ENCODE data around the gene S100A3. TPM values are rescaled to one million over a fixed set of nuclear protein-coding genes. Genes with fewer than 3 reads are reported as not detected.

Gene S100A3
- total and polyA plus RNA-seq, 2 of the 13 experiments (the other 11 are each of a cell fraction or from before 2014, with no cell fraction given): 2.5 to 4.5 TPM

- TF ChIP-seq NFYC (CRISPR knock-in tag; IDR thresholded peaks at IDR 0.05): peak; percentile 34; the same call in 1 of the 2 replicates
- TF ChIP-seq GTF2F1 (IDR thresholded peaks at IDR 0.05; ENCODE audit: low read length): no peak
- TF ChIP-seq CREBL2 (CRISPR knock-in tag; IDR thresholded peaks at IDR 0.05; ENCODE audit: borderline replicate concordance): 0 out of 2 replicates have a peak, but pooled peaks have one; percentile 26
- TF ChIP-seq HDAC1 (CRISPR knock-in tag; IDR thresholded peaks at IDR 0.05): peak; percentile 28; the same call in 1 of the 2 replicates
- no peak for TF ChIP-seq NFE2L2 (IDR thresholded peaks at IDR 0.05; ENCODE audit: low read length)
- TF ChIP-seq MTA3 (CRISPR knock-in tag; IDR thresholded peaks at IDR 0.05): no peak
- TF ChIP-seq FOXO1 (CRISPR knock-in tag; IDR thresholded peaks at IDR 0.05): no peak
- TF ChIP-seq ZNF136 (CRISPR knock-in tag; IDR thresholded peaks at IDR 0.05; ENCODE audit: low read depth): no peak
- TF ChIP-seq ATF1 (CRISPR knock-in tag; IDR thresholded peaks at IDR 0.05): no peak
- peak; percentile 72 for TF ChIP-seq POLR2AphosphoS5 (IDR thresholded peaks at IDR 0.05; ENCODE audit: low read depth, low read length)
- no peak for TF ChIP-seq TOE1 (CRISPR knock-in tag; IDR thresholded peaks at IDR 0.05)
- no peak for TF ChIP-seq RFXANK (CRISPR knock-in tag; IDR thresholded peaks at IDR 0.05)
- no peak for TF ChIP-seq RARG (CRISPR knock-in tag; IDR thresholded peaks at IDR 0.05; ENCODE audit: low read depth)
- no peak for TF ChIP-seq SCMH1 (CRISPR knock-in tag; IDR thresholded peaks at IDR 0.05; ENCODE audit: borderline replicate concordance)
- no peak for TF ChIP-seq ZNF431 (CRISPR knock-in tag; IDR thresholded peaks at IDR 0.05; ENCODE audit: borderline replicate concordance, low read depth)
- 0 out of 2 replicates have a peak, but pooled peaks have one; percentile 48 for TF ChIP-seq TGIF2 (CRISPR knock-in tag; IDR thresholded peaks at IDR 0.05)
- TF ChIP-seq SRF (IDR thresholded peaks at IDR 0.05; ENCODE audit: low read depth, low read length): no peak
- TF ChIP-seq PHF21A (CRISPR knock-in tag; IDR thresholded peaks at IDR 0.05): 0 out of 2 replicates have a peak, but pooled peaks have one; percentile 19
- no peak for TF ChIP-seq CSRNP2 (CRISPR knock-in tag; conservative IDR thresholded peaks at IDR 0.05; ENCODE audit: low read depth)
- no peak for TF ChIP-seq CEBPB (IDR thresholded peaks at IDR 0.05; ENCODE audit: borderline replicate concordance, low read depth, low read length)
- TF ChIP-seq ZSCAN31 (CRISPR knock-in tag; IDR thresholded peaks at IDR 0.05; ENCODE audit: low read depth): peak; percentile 92; the same call in 1 of the 2 replicates
- TF ChIP-seq RXRA (CRISPR knock-in tag; IDR thresholded peaks at IDR 0.05): 0 out of 2 replicates have a peak, but pooled peaks have one; percentile 16
- TF ChIP-seq ZNF160 (CRISPR knock-in tag; IDR thresholded peaks at IDR 0.05): no peak
- TF ChIP-seq MLXIP (CRISPR knock-in tag; IDR thresholded peaks at IDR 0.05; ENCODE audit: borderline replicate concordance): no peak
- TF ChIP-seq FOSL1 (CRISPR knock-in tag; IDR thresholded peaks at IDR 0.05; ENCODE audit: borderline replicate concordance): no peak
- TF ChIP-seq ZNF256 (CRISPR knock-in tag; conservative IDR thresholded peaks at IDR 0.05): no peak
- no peak for TF ChIP-seq HIVEP1 (CRISPR knock-in tag; IDR thresholded peaks at IDR 0.05)
- no peak for TF ChIP-seq ZBTB8A (CRISPR knock-in tag; IDR thresholded peaks at IDR 0.05; ENCODE audit: borderline replicate concordance, low read depth)
These were observed 3.7 kb downstream of the S100A3 start, which contains the start of gene S100A4 (continued) for GRCh38 chr1:153545067-153546055.

All from HepG2 (cell line).